NCI-H1048 (cell line): ENCODE results near the gene EXOC6.

Source experiments
- DNase-seq: peaks from one replicate; lab custom pipeline; 2025; lab: John Stamatoyannopoulos, UW

Gene EXOC6

DNA sequence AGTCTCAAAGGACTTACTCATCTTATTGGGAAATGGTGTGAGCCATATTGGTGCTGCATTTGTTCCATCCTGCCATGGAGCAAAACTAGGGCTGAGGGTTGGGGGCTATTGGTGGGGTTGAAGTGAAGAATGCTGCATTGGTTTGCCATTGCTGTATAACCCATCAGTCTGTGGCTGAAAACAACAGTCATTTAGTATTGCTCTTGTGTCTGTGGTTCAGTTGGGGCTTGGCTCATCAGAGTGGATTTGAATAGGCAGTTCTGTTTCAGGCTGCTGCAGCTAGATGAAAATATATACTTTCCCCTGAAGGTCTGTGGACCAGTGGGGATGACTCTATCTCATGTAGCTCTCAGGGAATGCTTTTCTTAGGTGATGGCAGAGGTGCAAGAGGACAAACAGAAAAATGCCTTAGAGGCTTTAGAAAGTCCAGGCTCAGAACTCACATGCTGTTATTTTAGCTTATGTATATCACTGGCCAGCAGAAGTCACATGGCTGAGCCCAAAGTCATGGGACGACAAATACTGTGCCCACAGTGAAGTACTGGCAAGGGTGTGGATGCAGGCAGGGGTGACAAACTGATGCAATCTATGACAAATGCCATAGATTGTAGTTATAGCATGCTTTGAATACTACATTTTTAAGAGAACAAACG, 15.2 kb upstream of the EXOC6 start:
- no peak for DNase-seq

DNA sequence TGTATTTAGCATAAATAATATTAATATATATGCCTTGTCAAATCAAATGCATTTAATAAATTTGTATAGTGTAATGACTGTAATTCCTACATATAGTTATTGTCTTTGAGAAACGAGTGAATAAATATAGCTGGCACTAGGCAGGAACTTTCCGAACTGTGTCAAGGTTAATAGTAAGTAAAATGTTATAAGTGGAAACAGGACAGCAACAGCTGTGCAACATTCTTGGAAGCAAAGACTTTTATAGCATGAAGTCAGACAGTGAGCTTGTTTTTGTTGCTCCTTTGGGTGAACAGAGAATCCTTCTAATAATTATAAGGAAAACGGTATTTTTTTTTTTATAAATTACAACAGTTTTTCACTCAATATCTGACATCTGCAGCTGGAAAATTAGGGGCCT, 14.0 kb upstream of the EXOC6 start:
- DNase-seq, result no peak

GRCh38 chr10:92834986-92835385, 13.3 kb upstream of the EXOC6 start:
- DNase-seq, result no peak

GRCh38 chr10:92837456-92837855, 10.9 kb upstream of the EXOC6 start:
- no peak for DNase-seq

DNA sequence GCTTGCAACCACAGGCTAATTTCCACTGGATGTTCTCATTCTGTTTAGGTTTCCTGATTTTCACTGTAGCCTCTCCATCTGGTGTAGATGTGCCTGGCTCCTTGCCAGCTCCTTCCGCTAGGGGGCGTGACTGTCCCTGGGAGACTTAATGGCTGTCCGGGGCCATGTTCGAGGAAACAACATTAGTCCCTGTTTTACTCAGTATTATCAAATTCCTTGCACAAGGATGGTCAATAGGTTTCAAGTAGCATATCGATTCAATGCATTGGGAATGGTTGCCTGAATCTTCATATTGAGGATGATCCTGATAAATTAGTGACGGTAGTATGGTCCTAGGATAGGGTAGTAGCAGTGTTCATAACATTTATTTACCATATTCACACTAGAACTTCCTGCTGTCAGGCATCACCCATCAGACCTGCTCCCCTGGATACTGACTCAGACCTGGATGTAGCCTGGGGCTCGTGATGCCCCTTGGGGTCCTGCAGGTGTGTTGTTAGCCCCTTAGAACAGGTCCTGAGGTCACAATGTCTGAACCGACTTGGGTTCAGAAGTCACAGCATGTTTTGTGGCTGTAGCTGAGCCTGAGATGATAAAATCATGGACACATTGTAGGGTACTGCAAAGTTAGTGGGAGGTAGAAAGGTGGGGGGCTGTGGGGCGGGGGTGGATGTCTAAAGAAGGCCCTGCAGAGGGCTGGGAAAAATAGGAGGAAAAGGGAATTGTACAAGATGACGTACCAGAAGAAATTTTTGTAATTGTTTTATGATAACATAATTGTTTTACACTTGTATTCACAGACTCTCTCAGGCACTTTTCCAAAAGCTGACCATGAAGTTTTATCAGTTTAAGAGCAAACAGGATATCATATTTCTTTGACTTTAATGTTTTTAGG, 8.9 kb upstream of the EXOC6 start:
- DNase-seq, result peak; percentile 7

DNA sequence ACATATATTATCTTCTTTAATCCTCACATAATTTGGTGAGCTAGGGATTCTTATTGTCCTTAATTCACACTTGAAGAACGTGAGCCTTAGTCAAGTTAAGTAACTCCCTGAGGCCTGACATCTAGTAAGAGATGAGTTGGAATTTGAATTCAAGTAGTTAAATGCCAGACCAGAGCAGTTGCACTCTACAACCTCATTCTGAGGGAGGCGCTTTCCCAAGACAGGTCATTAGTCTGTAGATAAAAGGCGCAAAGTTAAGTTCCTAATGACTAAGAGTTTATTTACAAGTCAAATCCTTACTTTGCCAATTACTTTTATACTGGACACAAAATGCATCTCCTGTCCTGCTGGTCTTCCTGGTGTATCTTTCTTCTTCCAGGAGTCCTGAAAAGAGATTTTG, 3.6 kb upstream of the EXOC6 start:
- no peak for DNase-seq

GRCh38 chr10:92845921-92846320, 2.4 kb upstream of the EXOC6 start:
- no peak for DNase-seq

DNA sequence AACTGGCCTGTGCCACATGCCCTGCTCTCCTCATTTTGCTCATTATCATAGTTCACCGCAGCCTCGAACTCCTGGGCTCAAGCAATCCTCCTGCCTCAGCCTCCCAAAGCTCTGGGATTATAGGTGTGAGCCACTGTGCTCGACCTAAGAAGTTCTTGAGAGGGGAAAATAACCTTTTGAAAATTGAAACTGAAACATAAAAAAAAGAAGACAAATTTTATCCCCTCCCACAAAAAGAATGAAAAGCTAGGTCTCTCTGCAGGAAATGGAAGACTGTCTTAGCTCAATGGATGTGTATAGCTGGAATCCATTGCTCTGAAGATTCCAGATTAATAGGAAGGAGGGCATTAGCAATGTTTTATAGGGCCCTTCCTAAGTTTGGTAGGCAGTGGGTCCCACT, 2.0 kb upstream of the EXOC6 start:
- no peak for DNase-seq

DNA sequence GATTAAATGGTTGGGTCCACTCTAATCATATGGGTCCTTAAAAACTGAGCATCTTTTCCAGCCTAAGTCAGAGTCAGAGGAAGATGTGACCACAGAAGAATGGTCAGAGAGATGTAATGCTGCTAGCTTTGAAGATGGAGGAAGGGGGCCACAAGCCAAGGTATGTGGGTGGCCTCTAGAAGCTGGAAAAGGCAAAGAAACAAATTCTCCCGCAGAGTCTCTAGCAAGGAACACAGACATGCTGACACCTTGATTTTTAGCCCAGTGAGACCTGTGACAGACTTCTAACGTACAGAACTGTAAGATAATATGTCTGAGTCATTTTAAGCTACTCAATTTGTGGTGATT, 1.5 kb upstream of the EXOC6 start:
- DNase-seq, result no peak

- no peak for DNase-seq
These were observed 987 bp upstream of the EXOC6 start for GRCh38 chr10:92847202-92847864.

- no peak for DNase-seq
These were observed 281 bp upstream of the EXOC6 start for GRCh38 chr10:92848037-92848440.

GRCh38 chr10:92849234-92849525, 860 bp downstream of the EXOC6 start:
- no peak for DNase-seq

DNA sequence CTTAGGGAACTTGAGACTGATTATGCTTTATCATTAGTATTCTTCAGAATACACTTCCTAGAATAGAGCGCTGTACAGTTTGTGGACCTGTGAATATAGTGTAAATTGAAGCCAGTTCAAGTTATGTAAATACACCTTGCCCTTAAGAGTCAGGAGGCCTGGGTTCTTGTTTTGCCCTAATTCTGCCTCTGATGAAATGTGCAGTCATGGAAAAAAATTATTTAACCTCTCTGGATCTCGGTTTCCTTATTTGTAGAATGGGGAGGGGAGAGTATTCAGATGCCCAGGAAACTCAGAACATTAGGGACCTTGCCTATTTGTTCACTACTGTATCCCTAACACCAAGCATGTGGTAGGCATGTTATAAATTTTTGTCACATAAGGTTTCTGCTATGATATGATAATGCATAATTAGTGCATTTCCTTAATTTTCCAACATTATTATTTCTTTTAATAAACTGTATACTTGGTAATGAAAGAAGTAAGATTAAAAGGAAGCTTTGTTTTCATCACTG, 1.3 kb downstream of the EXOC6 start:
- DNase-seq, result no peak

GRCh38 chr10:92850185-92850584, 1.9 kb downstream of the EXOC6 start:
- DNase-seq, result no peak

- DNase-seq, result no peak
These were observed 2.7 kb downstream of the EXOC6 start for GRCh38 chr10:92851003-92851402.

DNA sequence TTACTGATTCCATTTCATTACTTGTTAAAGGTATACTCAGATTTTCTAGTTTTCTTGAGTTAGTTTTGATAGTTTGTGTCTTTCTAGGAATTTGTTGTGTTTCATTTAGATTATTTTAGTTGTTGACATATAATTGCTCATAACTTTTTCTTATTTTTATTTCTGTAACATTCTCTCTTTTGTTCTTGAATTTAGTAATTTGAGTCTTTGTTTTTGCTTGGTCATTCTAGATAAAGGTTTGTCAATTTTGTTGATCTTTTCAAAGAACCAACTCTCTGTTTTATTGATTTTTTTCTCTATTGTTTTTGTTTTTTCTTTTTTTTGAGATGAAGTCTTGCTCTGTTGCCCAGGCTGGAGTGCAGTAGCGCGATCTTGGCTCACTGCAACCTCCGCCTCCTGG, 7.2 kb downstream of the EXOC6 start:
- no peak for DNase-seq

GRCh38 chr10:92857904-92858514, 9.7 kb downstream of the EXOC6 start:
- no peak for DNase-seq

GRCh38 chr10:92867235-92867634, 18.9 kb downstream of the EXOC6 start:
- no peak for DNase-seq

- no peak for DNase-seq
These were observed 19.7 kb downstream of the EXOC6 start for GRCh38 chr10:92868036-92868435.

GRCh38 chr10:92868557-92868956, 20.2 kb downstream of the EXOC6 start:
- no peak for DNase-seq

DNA sequence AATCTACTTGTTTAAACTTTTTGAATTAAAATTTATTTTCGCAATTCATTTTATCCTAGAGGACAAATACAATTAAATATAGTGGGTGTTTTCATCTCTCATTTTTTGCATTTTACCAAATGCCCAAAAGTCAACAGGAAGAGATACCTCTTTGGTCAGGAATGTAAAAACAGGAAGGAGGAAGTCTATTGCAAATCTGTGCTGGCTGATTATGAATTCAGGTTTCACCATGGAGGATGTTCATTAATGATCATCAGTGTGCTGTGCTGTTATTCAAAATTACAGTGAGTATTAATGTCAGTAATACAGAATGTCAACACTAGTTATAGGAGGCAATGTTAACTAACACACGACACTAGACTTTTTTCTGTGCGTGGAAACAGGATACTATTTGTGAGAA, 24.7 kb downstream of the EXOC6 start:
- no peak for DNase-seq

DNA sequence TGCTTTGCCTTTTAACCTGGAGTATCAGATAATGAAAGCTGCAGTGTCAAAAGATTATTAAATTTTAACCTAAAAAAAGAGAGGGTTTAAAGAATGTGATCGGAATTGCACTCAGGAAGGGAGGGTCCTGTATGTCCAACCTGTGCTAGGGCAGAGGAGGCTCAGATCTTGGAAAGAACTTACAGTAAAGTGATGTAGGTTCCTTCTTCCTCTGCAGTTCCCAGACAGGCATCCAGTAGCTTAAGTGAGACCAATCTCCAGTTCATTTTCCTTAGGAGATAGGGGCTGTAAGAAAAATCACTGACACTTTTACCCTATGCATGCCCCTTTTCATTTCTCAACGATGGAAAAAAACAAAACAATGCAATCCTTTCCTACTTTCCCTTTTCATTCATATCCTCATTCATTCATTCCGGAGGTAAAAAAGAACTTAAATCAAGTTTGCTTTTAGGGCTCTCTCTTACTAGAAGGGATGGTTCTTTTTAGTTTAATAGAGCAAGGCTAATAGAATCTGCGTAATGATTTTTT, 28.3 kb downstream of the EXOC6 start:
- DNase-seq, result no peak
